ENCODE data around the gene VGLL4. TPM values are rescaled to one million over a fixed set of nuclear protein-coding genes. Genes with fewer than 3 reads are reported as not detected.
"Not testable (repeated sequence)": the region's sequence is repeated elsewhere in the genome, so short reads cannot be mapped to it uniquely, and the experiment has no call there.

The VGLL4 gene
- polyA plus RNA-seq, 1 donor = 49.6 TPM

DNA sequence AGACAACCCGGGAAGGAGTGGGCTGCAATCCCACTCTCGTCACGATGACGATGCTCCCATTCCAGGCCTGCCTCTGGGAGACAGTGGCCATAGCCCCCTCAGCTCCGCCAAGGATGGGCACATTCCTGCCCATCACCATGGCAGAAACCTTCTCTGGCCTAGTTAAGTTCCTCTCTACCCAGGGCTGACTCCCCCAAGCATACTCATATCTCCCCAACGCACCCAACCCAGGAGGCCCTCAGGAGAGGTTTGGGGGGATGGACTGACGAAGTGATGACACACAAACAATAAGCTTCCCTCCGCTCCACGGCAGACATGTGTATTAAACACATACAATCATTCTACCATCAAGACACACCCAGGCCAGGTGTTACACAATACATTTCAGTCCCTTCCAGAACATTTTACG is 60.1 kb downstream of the VGLL4 start:
- Histone ChIP-seq H3K9me3 (ENCODE audit: control insufficient read depth, low read depth, low read length) (no peaks in the 10 kb centered on the region), H3K4me1 (ENCODE audit: control insufficient read depth, insufficient read depth, low read length) (peaks cover 12% of the 10 kb centered on the region), H3K36me3 (ENCODE audit: control insufficient read depth, insufficient read depth, low read length) (peaks cover 2% of the 10 kb centered on the region), H3K27me3 (ENCODE audit: control insufficient read depth, insufficient read depth, low read length) (no peaks in the 10 kb centered on the region), H3K27ac (ENCODE audit: low read length) (no peak overlapping the region), H3K4me3 (ENCODE audit: low read length) (no peak overlapping the region)
- WGBS (ENCODE audit: insufficient coverage, low lambda C conversion rate) = 80% methylated on average over 1 of the region's 10 CpGs
- DNase-seq = peak in 1 of 2 donors; percentile 17

DNA sequence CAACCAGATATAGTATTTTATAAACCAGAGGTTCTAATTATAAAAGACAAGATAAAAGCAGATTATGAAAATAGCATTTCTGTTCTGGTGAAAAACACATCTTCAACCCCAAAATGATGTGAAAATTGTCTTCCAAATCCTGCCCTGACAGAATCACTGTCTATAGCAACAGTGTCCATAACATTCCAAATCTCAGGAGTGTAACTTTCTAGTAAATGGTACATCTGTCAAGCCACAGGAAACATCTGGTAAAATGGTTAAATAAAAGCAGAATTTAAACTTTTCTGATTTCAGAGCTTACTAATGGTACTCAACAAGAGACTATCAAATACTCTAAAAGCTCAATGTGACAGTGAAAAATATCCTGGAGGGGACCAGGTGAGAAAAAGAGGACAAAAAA is 60.5 kb downstream of the VGLL4 start:
- H3K9me3 ChIP-seq (ENCODE audit: control insufficient read depth, low read depth, low read length) = no peaks in the 10 kb centered on the region
- peak overlapping the region; percentile 29 for H3K27ac ChIP-seq (ENCODE audit: low read length)
- H3K27me3 ChIP-seq (ENCODE audit: control insufficient read depth, insufficient read depth, low read length) = no peaks in the 10 kb centered on the region
- no peaks in the 10 kb centered on the region for H3K36me3 ChIP-seq (ENCODE audit: control insufficient read depth, insufficient read depth, low read length)
- no peak for DNase-seq
- H3K4me1 ChIP-seq (ENCODE audit: control insufficient read depth, insufficient read depth, low read length) = peaks cover 12% of the 10 kb centered on the region
- H3K4me3 ChIP-seq (ENCODE audit: low read length) = no peak overlapping the region

DNA sequence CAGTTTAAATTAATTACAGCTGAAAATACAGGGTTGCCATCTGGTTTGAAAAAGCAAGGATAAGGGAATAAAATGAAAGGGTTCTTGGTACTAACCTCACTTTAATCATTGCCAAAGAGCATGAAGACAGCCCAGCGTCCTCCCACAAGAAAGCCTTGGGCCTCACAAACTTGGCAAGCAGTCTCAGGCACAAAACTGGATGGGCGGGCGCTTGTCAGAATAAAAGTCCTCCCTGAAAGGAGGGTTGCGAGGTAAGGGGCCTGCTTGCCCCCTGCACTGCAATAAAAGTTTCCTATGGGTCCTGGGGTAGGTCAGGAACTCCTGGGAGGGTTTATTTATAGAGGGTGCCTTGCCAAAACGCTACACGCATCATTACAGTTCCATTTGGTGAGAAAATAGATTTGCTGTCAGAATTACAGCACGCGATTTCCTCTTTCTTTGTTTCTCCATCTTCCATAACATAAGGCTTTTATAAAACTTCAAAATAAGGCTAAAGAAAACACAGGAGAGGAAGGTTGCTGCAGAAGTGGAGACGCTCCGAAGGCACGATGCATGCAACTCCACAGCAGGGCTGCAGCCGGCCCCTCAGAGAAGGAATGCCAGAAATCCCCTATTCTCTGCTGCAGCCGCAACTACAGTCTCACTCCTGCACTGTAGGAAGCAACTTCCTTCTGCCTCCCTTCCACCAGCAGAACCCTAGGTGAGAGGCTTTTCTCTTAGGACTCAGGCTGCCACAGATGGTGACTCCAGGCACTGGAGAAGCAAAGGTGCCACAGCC is 61.3 kb downstream of the VGLL4 start:
- peak; percentile 51 to 73 for DNase-seq
- H3K9me3 ChIP-seq (ENCODE audit: control insufficient read depth, low read depth, low read length) = no peaks in the 10 kb centered on the region
- no peaks in the 10 kb centered on the region for H3K36me3 ChIP-seq (ENCODE audit: control insufficient read depth, insufficient read depth, low read length)
- H3K27me3 ChIP-seq (ENCODE audit: control insufficient read depth, insufficient read depth, low read length) = no peaks in the 10 kb centered on the region
- H3K4me3 ChIP-seq (ENCODE audit: low read length) = peak overlapping the region; percentile 26
- H3K4me1 ChIP-seq (ENCODE audit: control insufficient read depth, insufficient read depth, low read length) = peaks cover 12% of the 10 kb centered on the region
- H3K27ac ChIP-seq (ENCODE audit: low read length) = peak overlapping the region; percentile 29
- WGBS (ENCODE audit: insufficient coverage, low lambda C conversion rate) = no CpG with 5 or more reads among the region's 13 CpGs

DNA sequence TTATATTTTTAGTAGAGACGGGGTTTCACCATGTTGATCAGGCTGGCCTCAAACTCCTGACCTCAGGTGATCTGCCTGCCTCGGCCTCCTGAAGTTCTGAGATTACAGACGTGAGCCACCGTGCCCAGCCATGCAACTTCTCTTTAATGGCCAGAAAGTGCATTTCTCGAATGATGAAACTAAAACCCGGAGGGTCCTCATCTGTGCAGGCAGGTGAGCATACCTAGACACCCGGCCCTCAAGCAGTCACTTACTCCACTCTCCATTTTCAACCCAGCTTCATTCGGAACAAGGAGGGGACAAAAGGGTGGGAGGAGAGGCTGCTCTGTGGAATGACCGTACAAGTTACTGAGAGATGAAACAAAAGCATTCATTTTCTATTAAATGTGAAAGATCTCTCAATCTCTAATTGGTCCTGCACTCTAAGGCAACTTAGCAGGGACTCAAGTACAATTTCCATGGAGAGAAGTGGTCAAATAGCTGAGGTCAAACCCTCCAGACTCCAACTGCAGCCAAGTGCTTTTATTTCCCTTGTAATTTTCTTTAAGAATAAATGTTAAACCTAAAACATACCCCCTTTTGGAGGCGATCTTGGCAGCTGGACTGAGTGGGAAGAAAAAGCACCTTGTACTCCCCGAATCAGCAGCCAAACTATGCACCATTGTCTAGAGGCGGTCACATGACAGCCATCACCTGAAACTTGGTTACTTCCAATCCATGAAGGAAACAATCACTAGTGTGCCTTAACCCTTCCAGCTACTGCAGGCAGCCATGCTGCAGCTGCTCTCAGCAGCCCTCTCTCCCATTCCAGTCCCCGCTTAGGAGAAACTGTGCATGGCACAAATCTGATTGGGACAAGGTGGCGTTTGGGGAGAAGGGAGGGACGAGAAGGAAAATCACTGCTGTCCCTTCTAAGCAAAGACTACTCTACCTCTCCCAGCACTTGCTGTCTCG is 62.2 kb downstream of the VGLL4 start:
- H3K27ac ChIP-seq (ENCODE audit: low read length) = peak overlapping the region; percentile 29
- peak overlapping the region; percentile 26 for H3K4me3 ChIP-seq (ENCODE audit: low read length)
- no peaks in the 10 kb centered on the region for H3K36me3 ChIP-seq (ENCODE audit: control insufficient read depth, insufficient read depth, low read length)
- peaks cover 12% of the 10 kb centered on the region for H3K4me1 ChIP-seq (ENCODE audit: control insufficient read depth, insufficient read depth, low read length)
- DNase-seq = peak in 1 of 2 donors; percentile 67
- 20% methylated on average over 1 of the region's 16 CpGs for WGBS (ENCODE audit: insufficient coverage, low lambda C conversion rate)
- no peaks in the 10 kb centered on the region for H3K27me3 ChIP-seq (ENCODE audit: control insufficient read depth, insufficient read depth, low read length)
- no peaks in the 10 kb centered on the region for H3K9me3 ChIP-seq (ENCODE audit: control insufficient read depth, low read depth, low read length)

DNA sequence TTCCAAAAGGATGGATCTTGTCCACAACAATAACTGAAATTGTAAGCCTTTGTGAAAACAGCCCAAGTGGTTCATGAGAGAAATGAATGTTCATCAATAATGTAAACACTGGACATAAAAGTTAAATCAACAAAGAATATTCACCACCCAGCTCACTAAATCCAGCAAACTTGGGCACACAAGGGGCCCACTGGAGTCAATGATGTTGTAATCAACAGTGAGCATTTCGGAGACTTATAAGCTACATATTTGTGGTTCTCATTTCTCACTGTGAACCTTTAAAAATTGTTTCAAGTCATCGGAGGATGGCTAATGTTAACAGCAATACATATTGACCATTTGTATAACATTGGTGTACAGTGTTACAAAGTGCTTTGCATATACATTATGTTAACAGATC is 63.1 kb downstream of the VGLL4 start:
- H3K36me3 ChIP-seq (ENCODE audit: control insufficient read depth, insufficient read depth, low read length) = peaks cover 1% of the 10 kb centered on the region
- H3K27me3 ChIP-seq (ENCODE audit: control insufficient read depth, insufficient read depth, low read length) = no peaks in the 10 kb centered on the region
- H3K27ac ChIP-seq (ENCODE audit: low read length) = no peak overlapping the region
- H3K4me1 ChIP-seq (ENCODE audit: control insufficient read depth, insufficient read depth, low read length) = peaks cover 12% of the 10 kb centered on the region
- no peak overlapping the region for H3K4me3 ChIP-seq (ENCODE audit: low read length)
- no peaks in the 10 kb centered on the region for H3K9me3 ChIP-seq (ENCODE audit: control insufficient read depth, low read depth, low read length)
- DNase-seq = no peak
- no CpG with 5 or more reads among the region's 2 CpGs for WGBS (ENCODE audit: insufficient coverage, low lambda C conversion rate)

DNA sequence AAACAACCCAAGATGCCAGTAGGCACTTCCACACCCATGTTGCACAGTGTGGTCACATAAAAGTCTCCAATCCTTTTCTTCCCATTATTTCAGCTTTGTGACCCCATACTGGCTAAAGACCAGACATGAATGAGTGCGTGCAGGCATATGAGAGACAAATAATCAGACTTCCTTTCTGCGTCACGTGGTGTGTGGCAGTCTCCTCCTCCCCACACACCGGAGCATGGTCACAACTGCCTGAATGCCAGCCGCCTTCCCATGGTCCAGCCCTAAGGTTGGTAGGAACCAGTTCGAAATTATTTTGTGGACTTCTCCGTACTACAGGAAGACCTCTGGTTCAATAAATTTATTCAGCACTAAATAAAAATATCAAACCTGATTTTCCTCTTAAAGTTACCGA is 65.5 kb downstream of the VGLL4 start:
- Histone ChIP-seq H3K36me3 (ENCODE audit: control insufficient read depth, insufficient read depth, low read length) (peaks cover 18% of the 10 kb centered on the region), H3K27ac (ENCODE audit: low read length) (no peak overlapping the region), H3K9me3 (ENCODE audit: control insufficient read depth, low read depth, low read length) (no peaks in the 10 kb centered on the region), H3K4me1 (ENCODE audit: control insufficient read depth, insufficient read depth, low read length) (peaks cover 12% of the 10 kb centered on the region), H3K4me3 (ENCODE audit: low read length) (no peak overlapping the region), H3K27me3 (ENCODE audit: control insufficient read depth, insufficient read depth, low read length) (no peaks in the 10 kb centered on the region)
- WGBS (ENCODE audit: insufficient coverage, low lambda C conversion rate) = no CpG with 5 or more reads among the region's 8 CpGs
- no peak for DNase-seq

DNA sequence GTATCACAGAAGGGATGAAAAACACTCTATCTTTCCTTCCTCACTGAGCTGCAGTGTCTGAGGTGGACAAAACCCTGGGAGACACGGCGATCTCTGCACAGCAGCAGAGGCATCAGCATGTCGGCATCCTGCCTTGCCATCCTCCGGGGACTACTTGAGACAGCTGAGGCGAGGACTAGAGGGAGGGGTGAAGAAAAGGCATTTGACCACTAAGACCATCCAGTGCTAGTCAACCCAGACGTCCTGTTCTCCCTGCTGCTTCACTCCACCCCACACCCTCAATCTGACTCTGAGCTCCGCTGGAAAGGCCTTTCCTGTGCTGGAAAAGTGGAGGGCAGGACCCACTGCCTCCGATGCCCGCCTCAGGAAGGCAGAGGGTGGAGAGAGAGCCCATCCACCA is 67.3 kb downstream of the VGLL4 start:
- Histone ChIP-seq H3K36me3 (ENCODE audit: control insufficient read depth, insufficient read depth, low read length) (peaks cover 22% of the 10 kb centered on the region), H3K27ac (ENCODE audit: low read length) (no peak overlapping the region), H3K4me3 (ENCODE audit: low read length) (no peak overlapping the region), H3K4me1 (ENCODE audit: control insufficient read depth, insufficient read depth, low read length) (peaks cover 4% of the 10 kb centered on the region), H3K9me3 (ENCODE audit: control insufficient read depth, low read depth, low read length) (no peaks in the 10 kb centered on the region), H3K27me3 (ENCODE audit: control insufficient read depth, insufficient read depth, low read length) (no peaks in the 10 kb centered on the region)
- no CpG with 5 or more reads among the region's 9 CpGs for WGBS (ENCODE audit: insufficient coverage, low lambda C conversion rate)
- no peak for DNase-seq

DNA sequence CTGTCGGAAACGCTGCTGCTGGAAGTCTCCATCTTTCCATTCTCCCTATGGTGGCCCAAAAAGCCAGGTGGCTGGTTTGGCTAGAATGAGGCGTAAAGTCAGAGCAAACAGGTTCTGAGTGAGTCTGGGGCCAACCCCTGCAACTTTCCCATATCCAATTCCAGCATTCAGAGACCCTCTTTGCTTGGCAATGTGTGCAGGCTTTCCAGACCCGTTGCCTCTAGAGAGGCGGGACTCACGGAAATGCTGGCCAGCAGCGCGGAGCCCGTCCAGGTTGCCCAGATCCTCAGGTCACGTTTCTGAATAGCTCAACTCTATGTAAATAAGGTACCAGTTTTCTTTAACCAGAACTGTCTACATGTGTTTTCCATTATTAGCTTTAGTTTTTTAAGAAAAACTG is 68.0 kb downstream of the VGLL4 start:
- Histone ChIP-seq H3K36me3 (ENCODE audit: control insufficient read depth, insufficient read depth, low read length) (peaks cover 26% of the 10 kb centered on the region), H3K4me3 (ENCODE audit: low read length) (no peak overlapping the region), H3K27ac (ENCODE audit: low read length) (no peak overlapping the region), H3K9me3 (ENCODE audit: control insufficient read depth, low read depth, low read length) (no peaks in the 10 kb centered on the region), H3K4me1 (ENCODE audit: control insufficient read depth, insufficient read depth, low read length) (no peaks in the 10 kb centered on the region), H3K27me3 (ENCODE audit: control insufficient read depth, insufficient read depth, low read length) (no peaks in the 10 kb centered on the region)
- no peak for DNase-seq
- no CpG with 5 or more reads among the region's 10 CpGs for WGBS (ENCODE audit: insufficient coverage, low lambda C conversion rate)

DNA sequence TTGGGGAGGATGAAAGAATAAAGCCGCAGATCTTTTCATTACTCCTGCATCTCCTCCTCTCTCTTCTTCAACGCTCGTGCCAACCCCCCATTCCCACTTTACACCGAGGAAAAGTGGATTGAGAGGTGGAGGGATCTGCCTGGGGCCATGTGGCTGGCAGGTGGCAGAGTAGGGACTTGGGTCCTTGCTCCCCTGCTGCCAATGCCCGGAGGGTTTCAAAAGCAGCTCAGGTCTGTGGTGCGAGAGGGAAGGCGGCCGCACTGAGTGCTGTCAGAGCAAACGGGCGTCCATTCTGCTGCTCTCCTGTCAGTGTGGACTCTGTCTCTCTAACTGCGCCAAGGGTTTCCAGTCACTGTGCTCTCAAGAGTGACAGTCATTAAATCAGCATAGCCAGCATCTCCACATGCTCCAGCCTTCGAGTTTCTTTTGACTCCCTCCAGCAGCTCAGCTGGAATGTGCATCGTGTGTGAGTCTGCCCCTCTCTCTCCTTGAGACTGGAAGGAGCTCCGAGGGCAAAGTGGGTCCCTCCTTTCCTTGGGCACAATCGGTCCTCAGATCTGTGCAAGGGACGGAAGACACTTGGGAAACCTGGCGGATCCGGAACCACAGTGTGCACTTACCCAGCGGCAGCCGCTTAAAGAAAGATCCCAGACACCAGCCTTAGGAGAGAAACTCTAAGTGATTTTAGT is 68.6 kb downstream of the VGLL4 start:
- H3K27me3 ChIP-seq (ENCODE audit: control insufficient read depth, insufficient read depth, low read length) = no peaks in the 10 kb centered on the region
- no peak overlapping the region for H3K27ac ChIP-seq (ENCODE audit: low read length)
- no peaks in the 10 kb centered on the region for H3K9me3 ChIP-seq (ENCODE audit: control insufficient read depth, low read depth, low read length)
- DNase-seq = no peak
- H3K4me3 ChIP-seq (ENCODE audit: low read length) = no peak overlapping the region
- no CpG with 5 or more reads among the region's 20 CpGs for WGBS (ENCODE audit: insufficient coverage, low lambda C conversion rate)
- no peaks in the 10 kb centered on the region for H3K4me1 ChIP-seq (ENCODE audit: control insufficient read depth, insufficient read depth, low read length)
- peaks cover 26% of the 10 kb centered on the region for H3K36me3 ChIP-seq (ENCODE audit: control insufficient read depth, insufficient read depth, low read length)

DNA sequence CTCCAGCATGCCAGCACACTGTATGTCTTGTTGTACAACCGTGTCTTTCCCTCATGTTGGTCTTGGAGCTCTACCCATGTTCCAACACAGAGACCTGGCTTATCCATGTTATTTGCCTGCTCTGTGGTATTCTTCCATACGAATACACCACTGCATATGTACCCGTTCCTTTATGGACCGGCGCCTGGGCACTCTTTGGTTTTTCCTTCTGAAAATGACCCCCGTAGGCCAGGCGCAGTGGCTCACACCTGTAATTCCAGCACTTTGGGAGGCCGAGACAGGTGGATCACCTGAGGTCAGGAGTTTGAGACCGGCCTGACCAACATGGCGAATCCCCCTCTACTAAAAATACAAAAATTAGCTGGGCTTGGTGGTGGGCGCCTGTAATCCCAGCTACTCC is 71.1 kb downstream of the VGLL4 start:
- not testable (repeated sequence) for H3K27ac ChIP-seq (ENCODE audit: low read length); H3K27me3 ChIP-seq (ENCODE audit: control insufficient read depth, insufficient read depth, low read length); H3K4me3 ChIP-seq (ENCODE audit: low read length); H3K9me3 ChIP-seq (ENCODE audit: control insufficient read depth, low read depth, low read length); DNase-seq; H3K4me1 ChIP-seq (ENCODE audit: control insufficient read depth, insufficient read depth, low read length)
- 100% methylated on average over 1 of the region's 11 CpGs for WGBS (ENCODE audit: insufficient coverage, low lambda C conversion rate)
- H3K36me3 ChIP-seq (ENCODE audit: control insufficient read depth, insufficient read depth, low read length) = peaks cover 42% of the 10 kb centered on the region
